NCI-H128 (cell line): ENCODE results near the gene LTA.

ENCODE experiments used
- DNase-seq: peaks from one replicate; lab custom pipeline; 2025; ENCODE audit not compliant: unreplicated experiment; lab: John Stamatoyannopoulos, UW

Gene LTA

GRCh38 chr6:31622684-31623091 is 50.6 kb downstream of the LTA start:
- DNase-seq: no peak
